Inflammatory macrophage (primary cell): ENCODE results near the gene SCLY.

ENCODE experiments used
- DNase-seq, 2 donors: peaks; one replicate each; pipeline ENCODE4 v3.0.0-alpha.2; 2020 to 2022

The SCLY gene

DNA sequence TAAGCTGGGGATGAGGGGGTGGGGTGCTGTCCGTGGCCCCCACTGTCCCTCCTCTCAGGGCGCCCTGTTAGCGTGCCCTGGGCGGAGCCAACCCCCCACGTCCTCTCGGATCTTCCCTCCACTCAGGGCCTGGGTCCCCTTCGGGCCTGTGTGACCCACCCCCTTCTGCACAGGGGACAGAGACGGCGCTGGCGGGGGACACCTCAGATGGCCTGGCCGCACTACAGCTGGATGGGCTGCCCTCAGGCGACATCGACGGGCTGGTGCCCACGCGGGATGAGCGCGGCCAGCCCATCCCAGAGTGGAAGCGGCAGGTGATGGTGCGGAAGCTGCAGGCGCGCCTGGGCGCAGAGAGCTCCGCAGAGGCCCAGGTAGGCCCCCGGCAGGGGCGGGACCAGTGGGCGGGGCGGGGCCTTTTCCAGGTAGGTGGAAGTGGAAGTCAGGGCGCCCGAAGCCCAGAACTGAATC, 67.8 kb downstream of the SCLY start:
- DNase-seq: no peak

DNA sequence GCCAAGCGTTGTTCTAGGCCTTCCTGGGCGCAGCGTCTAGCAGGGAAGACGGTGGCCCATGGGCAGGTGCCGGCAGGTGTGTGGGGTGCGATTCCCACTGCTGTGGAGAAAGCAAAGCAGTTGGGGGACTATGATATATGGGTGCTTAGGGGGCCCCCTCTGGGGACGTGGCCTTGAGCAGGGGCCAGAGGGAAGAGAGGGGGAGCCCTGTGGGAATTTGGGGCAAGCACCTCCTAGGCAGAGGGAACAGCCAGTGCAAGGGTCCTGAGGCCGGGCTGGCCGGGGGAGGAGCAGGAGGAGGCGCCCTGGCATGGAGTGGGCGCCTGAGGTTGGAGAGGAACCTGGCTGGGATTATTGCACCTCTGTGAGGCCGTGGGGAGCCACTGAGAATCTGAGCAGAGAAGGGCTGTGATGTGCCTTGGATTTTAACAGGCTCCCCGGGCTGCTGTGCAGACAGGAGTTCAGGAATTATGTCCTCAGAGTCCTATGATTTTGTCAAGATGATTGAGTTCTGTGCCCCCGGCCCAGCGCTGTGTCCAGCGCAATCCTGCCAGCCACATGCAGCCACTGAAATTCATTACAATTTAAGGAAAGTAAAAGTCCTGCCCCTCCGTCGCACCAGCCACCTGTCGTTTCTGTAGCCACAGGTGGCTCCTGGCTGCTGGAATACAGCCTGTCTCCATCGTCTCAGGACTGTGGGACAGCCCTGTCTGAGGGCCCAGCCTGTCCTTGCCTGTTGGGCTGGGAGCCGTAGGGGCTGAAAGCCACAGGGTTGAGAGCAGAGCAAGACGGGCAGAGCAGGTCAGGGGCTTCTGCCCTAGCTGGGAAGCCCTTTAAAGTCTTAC, 68.6 kb downstream of the SCLY start:
- no peak for DNase-seq

GRCh38 chr2:238130111-238130695, 69.4 kb downstream of the SCLY start:
- DNase-seq: no peak

DNA sequence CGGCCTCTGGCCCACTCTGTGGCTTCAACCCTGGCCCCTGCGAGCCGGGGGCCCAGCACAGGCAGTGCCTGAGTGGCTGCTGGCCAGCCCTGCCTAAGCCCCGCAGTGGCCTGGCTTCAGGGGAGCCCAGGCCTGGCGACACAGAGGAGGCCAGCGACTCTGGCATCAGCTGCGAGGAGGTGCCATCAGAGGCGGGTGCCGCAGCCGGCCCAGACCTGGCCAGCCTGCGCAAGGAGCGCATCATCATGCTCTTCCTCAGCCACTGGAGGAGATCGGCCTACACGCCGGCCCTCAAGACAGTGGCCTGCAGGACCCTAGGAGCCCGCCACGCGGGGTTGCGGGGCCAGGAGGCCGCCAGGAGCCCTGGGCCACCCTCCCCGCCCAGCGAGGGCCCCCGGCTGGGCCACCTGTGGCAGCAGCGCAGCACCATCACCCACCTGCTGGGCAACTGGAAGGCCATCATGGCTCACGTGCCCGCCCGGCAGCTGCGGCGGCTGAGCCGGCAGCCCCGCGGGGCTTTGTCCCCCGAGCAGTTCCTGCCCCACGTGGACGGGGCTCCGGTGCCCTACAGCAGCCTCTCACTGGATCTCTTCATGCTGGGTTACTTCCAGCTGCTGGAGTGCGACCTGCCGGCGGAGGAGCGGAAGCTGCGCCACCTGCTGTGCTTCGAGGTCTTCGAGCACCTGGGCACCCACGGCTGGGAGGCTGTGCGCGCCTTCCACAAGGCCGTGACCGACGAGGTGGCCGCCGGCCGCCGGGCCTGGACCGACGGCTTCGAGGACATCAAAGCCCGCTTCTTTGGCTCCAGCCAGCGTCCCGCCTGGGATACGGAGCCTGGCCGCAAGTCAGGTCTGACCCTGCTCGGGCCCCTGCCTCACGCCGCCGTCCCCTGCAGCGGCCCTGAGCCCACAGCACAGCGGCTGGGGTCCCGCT, 70.2 kb downstream of the SCLY start:
- DNase-seq: no peak

GRCh38 chr2:238131761-238132462, 71.1 kb downstream of the SCLY start:
- DNase-seq: no peak

GRCh38 chr2:238132463-238133450, 72.0 kb downstream of the SCLY start:
- DNase-seq: no peak

GRCh38 chr2:238133499-238134392, 72.9 kb downstream of the SCLY start:
- DNase-seq: no peak

- no peak for DNase-seq
Measured at GRCh38 chr2:238134393-238134785, 73.6 kb downstream of the SCLY start.

GRCh38 chr2:238135601-238136150, 74.9 kb downstream of the SCLY start:
- no peak for DNase-seq

DNA sequence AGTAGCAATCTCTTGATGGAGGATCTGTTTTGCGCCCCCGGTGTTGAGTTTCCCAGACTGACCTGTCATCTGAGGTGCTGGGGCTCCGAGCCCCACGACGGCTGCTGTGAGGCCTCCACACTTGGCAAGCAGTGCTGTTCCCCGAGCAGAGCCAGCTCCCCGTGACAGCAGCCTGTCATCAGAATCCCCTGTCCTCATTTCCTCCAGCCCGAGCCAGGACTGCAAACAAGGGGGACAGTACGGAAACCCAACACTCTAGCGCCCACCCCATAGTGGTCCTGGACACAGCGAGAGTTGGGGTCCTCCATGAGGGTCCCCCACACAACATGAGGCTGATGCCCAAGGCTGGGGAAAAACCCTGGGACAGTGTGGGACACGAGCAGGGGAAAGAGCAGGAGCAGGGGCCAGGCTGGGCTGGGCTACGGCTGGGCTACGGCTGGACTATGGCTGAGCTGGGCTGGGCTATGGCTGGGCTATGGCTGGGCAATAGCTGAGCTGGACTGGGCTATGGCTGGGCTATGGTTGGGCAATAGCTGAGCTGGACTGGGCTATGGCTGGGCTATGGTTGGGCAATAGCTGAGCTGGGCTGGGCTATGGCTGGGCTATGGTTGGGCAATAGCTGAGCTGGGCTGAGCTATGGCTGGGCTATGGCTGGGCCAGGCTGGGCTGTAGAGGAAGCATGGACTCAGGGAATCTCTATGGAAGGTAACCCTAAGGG, 76.2 kb downstream of the SCLY start:
- DNase-seq: peak; percentile 39 to 85

GRCh38 chr2:238137885-238138284, 77.1 kb downstream of the SCLY start:
- no peak for DNase-seq

GRCh38 chr2:238138331-238139195, 77.8 kb downstream of the SCLY start, which contains the start of gene KLHL30:
Gene KLHL30 (plus strand): TSS chr2:238138668. CDS start chr2:238140755, 2,087 bp downstream.
- DNase-seq: no peak

GRCh38 chr2:238139196-238140039, 78.6 kb downstream of the SCLY start:
- no peak for DNase-seq

GRCh38 chr2:238140040-238140439, 79.2 kb downstream of the SCLY start:
- no peak for DNase-seq

DNA sequence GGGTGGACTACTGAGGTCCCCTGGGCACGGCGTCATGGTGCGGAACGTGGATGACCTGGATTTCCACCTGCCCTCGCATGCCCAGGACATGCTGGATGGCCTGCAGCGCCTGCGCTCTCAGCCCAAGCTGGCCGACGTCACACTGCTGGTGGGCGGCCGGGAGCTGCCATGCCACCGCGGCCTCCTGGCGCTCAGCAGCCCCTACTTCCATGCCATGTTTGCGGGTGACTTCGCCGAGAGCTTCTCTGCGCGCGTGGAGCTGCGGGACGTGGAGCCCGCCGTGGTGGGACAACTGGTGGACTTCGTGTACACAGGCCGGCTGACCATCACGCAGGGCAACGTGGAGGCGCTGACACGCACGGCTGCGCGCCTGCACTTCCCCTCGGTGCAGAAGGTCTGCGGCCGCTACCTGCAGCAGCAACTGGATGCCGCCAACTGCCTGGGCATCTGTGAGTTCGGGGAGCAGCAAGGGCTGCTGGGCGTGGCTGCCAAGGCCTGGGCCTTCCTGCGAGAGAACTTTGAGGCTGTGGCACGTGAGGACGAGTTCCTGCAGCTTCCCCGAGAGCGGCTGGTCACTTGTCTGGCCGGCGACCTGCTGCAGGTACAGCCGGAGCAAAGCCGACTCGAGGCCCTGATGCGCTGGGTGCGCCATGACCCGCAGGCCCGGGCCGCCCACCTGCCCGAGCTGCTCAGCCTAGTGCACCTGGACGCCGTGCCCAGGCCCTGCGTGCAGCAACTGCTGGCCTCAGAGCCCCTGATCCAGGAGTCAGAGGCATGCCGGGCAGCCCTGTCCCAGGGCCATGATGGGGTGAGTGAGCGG, 80.1 kb downstream of the SCLY start:
- DNase-seq: no peak
